ENCODE measurements around the gene SCP2. TPM values are rescaled to one million over a fixed set of nuclear protein-coding genes. Genes with fewer than 3 reads are reported as not detected.
A peak's percentile ranks its signal among the peaks of the same experiment; 100 is the strongest.

The SCP2 gene
- total RNA-seq, 1 donor from 2014 or later, result 26.3 TPM

DNA sequence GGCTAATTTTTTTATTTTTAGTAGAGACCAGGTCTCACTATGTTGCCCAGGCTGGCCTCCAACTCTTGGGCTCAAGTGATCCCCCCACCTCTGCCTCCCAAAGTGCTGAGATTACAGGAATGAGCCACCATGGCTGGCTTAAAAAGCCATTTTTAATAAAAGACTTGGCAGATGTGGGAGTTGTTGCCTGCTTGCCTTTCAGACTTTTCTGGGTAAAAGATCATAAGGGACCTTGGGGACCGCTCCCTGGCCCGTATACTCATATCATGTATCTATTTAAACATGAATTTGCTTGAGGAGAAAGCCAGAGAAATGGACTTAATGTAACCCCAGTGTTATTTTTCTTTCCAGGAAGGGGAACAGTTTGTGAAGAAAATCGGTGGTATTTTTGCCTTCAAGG is 111.5 kb downstream of the SCP2 start:
- DNase-seq (ENCODE audit: low spot score in 2 of 2), result peak in 1 of 2 donors; percentile 63
- intact Hi-C loops (cut with DNase I), result no loop called here
- Histone ChIP-seq H3K27me3 (no peaks in the 10 kb centered on the region), H3K4me3 (no peak overlapping the region), H3K27ac (no peak overlapping the region), H3K36me3 (peaks cover 7 to 23% of the 10 kb centered on the region in 2 donors), H3K9me3 (no peaks in the 10 kb centered on the region), H3K4me1 (no peaks in the 10 kb centered on the region)
- TF ChIP-seq, protein P1, sequence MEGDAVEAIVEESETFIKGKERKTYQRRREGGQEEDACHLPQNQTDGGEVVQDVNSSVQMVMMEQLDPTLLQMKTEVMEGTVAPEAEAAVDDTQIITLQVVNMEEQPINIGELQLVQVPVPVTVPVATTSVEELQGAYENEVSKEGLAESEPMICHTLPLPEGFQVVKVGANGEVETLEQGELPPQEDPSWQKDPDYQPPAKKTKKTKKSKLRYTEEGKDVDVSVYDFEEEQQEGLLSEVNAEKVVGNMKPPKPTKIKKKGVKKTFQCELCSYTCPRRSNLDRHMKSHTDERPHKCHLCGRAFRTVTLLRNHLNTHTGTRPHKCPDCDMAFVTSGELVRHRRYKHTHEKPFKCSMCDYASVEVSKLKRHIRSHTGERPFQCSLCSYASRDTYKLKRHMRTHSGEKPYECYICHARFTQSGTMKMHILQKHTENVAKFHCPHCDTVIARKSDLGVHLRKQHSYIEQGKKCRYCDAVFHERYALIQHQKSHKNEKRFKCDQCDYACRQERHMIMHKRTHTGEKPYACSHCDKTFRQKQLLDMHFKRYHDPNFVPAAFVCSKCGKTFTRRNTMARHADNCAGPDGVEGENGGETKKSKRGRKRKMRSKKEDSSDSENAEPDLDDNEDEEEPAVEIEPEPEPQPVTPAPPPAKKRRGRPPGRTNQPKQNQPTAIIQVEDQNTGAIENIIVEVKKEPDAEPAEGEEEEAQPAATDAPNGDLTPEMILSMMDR (IDR thresholded peaks at IDR 0.05), result no peak

DNA sequence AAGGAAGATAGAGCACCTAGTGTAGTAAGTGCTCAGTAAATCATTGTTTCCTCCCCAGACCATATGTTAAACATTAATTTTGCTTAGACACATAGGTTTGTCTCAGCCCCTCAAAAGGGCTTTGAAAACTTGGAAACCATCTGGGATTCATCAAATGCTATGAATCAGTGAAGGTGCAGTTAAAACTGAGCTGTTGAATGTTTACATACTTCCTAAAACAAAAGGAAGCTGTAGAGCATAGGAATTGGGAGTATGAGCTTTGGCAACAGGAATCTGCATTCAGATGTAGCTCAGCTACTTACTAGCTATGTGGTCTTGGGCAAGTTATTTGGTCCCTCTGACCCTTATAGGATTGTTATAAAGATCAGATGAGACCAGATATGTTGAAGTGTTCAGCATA is 116.2 kb downstream of the SCP2 start:
- no peak for DNase-seq (ENCODE audit: low spot score in 2 of 2)
- Histone ChIP-seq H3K27ac (no peak overlapping the region), H3K4me1 (no peaks in the 10 kb centered on the region), H3K9me3 (no peaks in the 10 kb centered on the region), H3K36me3 (peaks cover 13 to 27% of the 10 kb centered on the region in 2 donors), H3K4me3 (no peak overlapping the region), H3K27me3 (no peaks in the 10 kb centered on the region)
- TF ChIP-seq, protein P1 (IDR thresholded peaks at IDR 0.05), result no peak
- intact Hi-C loops (cut with DNase I), result no loop called here

DNA sequence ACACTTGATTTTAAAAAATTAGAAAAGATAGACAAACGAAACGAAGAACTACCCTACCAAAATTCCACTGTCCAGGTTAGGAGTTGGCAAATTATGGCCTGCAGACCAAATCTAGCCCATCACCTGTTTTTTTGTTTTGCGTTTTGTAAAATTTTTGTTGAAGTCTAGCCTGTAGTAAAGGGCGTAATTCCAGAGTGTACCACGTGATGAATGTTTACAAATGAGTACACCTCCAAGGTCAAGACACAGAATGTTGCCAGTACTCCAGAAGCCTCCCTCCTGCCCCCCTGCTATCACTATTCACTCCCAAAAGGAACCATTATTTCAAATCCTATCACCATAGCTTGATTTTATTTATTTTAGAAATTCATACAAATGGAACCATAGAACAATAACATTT is 117.8 kb downstream of the SCP2 start:
- no peak for DNase-seq (ENCODE audit: low spot score in 2 of 2)
- Histone ChIP-seq H3K4me3 (no peak overlapping the region), H3K27ac (no peak overlapping the region), H3K27me3 (no peaks in the 10 kb centered on the region), H3K9me3 (no peaks in the 10 kb centered on the region), H3K36me3 (peaks cover 6 to 13% of the 10 kb centered on the region in 2 donors), H3K4me1 (peaks cover 0 to 5% of the 10 kb centered on the region in 2 donors)
- intact Hi-C loops (cut with DNase I), result no loop called here
- TF ChIP-seq, protein P1 (IDR thresholded peaks at IDR 0.05), result no peak

DNA sequence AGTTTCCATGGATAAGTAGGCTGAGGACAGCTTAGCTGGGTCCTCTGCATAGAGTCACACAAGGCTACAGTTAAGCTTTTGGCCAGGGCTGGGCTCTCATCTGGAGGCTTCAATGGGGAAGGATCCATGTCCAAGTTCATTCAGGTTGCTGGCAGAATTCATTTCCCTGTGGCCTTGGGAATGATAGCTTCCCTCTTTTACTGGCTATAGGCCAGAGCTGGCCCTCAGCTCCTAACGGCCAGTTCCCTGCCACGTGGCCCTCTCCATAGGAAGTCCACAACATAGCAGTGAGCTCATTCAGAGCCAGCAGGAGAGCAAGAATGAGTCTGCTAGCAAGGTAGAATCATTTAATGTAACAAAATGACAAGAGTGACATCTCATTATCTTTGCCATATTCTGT is 119.9 kb downstream of the SCP2 start:
- intact Hi-C loops (cut with DNase I), result no loop called here
- H3K4me1 ChIP-seq, result peaks cover 0 to 9% of the 10 kb centered on the region in 2 donors
- TF ChIP-seq, protein P1 (IDR thresholded peaks at IDR 0.05), result no peak

DNA sequence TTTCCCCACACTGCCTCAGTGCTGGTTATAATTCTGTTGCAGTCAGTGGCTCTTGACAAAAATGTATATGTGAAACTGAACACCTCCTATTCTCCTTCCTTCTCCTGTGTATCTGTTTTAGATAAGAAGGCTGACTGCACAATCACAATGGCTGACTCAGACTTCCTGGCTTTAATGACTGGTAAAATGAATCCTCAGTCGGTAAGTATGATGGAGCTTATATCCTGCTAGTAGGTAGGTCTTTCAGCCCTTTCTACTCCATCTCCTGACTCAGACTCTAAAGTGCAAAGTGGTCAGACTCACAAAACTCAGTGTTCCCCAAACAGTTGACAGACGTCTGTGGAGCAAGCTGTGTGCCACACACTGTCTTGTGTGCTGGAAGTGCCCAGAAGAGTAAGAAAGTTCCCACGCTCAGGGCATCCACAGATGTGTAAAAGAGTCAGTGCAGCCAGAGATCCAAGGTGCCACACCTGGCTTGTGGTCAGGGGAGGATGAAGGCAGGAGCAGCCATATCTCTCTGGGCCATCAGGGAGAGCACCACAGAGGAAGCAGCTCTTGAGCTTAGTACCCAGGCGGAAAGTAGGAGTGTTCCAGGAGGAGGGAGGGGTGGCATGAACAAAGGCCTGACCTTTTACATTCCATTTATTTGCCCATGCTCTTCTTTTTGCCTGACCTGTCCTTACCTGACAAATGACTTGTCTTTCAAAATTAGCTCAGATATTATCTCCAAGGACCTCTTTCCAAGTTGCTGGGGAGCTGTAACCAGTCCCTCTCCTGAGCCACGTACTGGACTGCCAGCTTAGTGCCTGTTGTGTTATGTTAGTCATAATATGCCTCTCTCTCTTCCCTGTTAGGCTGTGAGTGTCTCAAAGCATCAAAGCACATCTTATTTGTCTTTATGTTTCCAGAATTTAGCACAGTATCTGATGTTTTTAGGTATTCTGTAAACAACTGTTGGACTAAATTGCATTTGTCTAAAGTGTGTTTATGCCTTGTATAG is 121.0 kb downstream of the SCP2 start:
- DNase-seq (ENCODE audit: low spot score in 2 of 2), result no peak
- H3K4me1 ChIP-seq, result peaks cover 0 to 9% of the 10 kb centered on the region in 2 donors

More for the DNA sequence above, 119.9 kb downstream of the SCP2 start:
- Histone ChIP-seq H3K4me3 (no peak overlapping the region), H3K27me3 (no peaks in the 10 kb centered on the region), H3K36me3 (peaks cover 6 to 13% of the 10 kb centered on the region in 2 donors), H3K27ac (no peak overlapping the region), H3K9me3 (no peaks in the 10 kb centered on the region)
- no peak for DNase-seq (ENCODE audit: low spot score in 2 of 2)

More for the DNA sequence above, 121.0 kb downstream of the SCP2 start:
- TF ChIP-seq, protein P1 (IDR thresholded peaks at IDR 0.05), result no peak
- H3K9me3 ChIP-seq, result no peaks in the 10 kb centered on the region
- no peaks in the 10 kb centered on the region for H3K27me3 ChIP-seq
- intact Hi-C loops (cut with DNase I), result no loop called here
- no peak overlapping the region for H3K4me3 ChIP-seq
- peak overlapping the region in 1 of 2 donors; percentile 63 for H3K27ac ChIP-seq
- H3K36me3 ChIP-seq, result peaks cover 6 to 19% of the 10 kb centered on the region in 2 donors
